HG03521 (cell line): ENCODE measurements around the gene NAT16.
"Not testable (repeated sequence)": the region's sequence is repeated elsewhere in the genome, so short reads cannot be mapped to it uniquely, and the experiment has no call there.

Experiments used
- ATAC-seq: cut with Tn5 transposase; IDR thresholded peaks from one replicate; pipeline ENCODE4 v1.9.1; 2021; ENCODE audit warnings: mild to moderate bottlenecking, moderate library complexity; ENCODE audit not compliant: unreplicated experiment

Gene NAT16

DNA sequence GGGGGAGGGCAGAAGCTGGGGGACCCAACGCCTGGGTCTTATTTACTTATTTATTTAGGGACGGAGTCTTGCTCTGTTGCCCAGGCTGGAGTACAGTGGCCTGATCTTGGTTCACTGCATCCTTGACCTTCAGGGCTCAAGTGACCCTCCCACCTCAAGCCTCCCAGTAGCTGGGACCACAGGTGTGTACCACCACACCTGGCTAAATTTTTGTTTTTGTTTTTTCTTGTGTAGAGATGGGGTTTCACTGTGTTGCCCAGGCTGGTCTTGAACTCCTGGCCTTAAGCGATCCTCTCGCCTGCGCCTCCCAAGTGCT lies 22.5 kb upstream of the NAT16 start:
- no peak for ATAC-seq

DNA sequence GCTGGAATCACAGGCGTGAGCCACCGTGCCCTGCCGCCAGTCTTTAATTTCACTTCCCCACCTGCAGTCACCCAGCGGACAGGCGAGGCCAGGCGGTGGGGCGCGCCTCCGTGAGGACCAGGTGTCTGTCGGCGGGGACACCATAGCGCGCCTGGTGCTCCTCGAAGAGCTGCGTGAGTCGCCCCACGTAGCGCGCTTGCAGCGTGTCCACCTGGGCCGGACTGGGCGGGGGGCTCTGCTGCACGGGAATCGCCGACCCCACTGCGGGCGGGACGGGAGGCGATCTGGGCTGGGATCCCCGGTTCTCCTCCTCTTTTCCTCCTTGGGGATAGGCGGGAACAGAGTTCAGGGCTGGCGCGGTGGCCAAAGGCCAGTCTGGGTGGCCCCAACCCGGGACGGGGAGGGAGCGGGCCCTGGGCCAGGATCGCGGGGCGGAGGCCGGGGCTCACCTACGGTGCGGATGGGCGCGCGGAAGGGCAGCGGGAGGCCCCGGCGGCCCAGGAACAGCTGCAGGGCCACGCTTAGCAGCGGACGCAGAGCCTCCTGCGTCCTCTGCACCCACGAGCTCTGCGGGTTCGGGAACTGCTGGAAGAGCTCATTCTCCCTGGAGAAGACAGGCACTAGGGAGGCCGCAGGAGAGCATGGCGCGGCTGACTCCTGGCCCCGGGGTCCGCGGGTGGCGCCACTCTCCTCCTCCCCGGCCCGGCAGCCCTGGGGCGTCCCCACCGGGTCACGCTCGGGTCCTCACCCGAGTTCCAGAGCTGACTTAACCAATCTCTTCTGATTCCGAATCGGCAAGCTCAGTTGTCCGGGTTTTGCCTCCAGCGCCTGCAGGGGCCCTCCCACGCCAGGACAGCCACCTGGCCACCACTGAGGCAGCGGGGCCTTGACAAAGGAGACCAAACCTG lies 21.9 kb upstream of the NAT16 start:
- no peak for ATAC-seq

DNA sequence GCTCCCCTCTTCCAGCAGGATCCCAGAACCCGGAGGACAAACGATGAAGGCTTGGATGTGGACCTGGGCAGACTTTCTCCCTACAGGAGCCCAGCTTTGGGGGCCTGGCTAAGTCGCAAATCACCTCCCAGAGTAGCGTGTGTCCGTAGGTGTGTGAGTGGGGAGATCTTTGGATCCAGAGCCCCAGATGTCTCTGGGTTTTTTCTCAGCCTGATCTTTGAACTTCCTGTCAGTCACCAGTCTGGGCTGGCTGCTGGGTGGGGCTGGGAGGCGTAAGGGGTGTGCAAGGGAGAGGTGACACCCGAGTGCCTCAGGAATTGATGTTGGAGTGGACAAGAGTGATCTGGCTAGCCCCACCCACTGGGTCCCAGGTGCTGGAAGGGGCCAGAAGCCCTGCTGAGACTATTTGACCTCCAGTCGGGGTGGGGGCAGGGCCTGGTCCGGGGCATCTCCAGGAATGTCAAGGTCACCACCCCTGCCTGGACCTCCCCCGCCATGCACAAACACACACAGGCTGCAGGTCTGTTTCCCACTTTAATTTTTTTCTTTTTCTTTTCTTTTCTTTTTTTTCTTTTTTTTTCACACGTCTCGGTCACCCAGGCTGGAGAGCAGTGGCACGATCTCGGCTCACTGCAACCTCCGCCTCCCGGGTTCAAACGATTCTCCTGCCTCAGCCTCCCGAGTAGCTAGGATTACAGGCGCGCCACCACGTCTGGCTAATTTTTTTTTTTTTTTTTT lies 20.9 kb upstream of the NAT16 start, which contains the start of gene MOGAT3:
Gene MOGAT3 (minus strand): TSS at position 175 of the 738 bp plus-strand sequence. CDS start 182 bp downstream, outside the sequence.
- ATAC-seq = no peak

DNA sequence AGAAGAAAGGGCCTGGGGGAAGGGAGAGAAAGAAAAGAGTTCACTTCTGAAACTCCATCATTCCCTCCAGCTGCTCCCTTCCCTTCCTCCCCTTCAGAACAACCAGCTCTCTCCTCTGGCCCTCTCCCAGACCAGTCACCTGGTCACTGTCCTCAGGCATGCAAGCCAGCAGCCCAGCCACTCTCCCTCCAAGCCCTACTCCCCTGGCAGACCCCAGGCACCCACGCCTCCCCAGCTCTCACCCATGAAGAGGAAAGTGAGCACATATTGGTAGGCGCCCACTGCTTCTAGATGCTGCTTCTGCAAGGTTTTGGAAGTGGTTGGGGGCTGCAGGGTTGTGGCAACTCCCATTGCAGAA lies 20.4 kb upstream of the NAT16 start:
- no peak for ATAC-seq

DNA sequence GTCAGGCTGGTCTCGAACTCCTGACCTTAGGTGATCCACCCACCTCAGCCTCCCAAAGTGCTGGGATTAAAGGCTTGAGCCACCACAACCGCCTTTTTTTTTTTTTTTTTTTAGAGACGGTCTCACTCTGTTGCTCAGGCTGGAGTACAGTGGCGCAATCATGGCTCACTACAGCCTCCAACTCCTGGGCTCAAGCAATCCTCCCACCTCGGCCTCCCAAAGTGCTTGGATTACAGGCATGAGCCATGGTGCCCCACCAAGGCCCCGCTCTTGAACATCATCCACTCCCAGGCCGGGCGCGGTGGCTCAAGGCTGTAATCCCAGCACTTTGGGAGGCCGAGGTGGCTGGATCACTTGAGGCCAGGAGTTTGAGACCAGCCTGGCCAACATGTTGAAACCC lies 19.4 kb upstream of the NAT16 start:
- ATAC-seq = not testable (repeated sequence)

DNA sequence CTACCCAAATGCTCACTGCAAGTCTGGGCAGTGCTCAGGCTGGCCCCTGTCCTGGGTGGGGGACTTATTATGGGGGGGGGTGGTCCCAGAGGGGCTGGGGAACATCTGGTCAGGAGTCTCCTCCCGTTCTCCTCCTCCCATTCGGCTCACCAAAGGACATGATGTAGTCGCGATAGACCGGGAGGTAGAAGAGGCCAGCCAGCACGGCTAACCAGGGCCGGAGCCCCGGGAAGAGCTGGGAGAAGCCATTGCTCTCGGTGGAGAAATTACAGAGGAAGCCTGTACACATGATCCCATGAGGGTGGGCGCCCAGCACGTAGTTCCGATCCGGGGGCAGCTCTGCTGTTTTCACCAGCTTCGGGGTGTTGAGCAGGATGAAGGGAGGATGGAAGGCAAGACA lies 18.4 kb upstream of the NAT16 start:
- no peak for ATAC-seq

DNA sequence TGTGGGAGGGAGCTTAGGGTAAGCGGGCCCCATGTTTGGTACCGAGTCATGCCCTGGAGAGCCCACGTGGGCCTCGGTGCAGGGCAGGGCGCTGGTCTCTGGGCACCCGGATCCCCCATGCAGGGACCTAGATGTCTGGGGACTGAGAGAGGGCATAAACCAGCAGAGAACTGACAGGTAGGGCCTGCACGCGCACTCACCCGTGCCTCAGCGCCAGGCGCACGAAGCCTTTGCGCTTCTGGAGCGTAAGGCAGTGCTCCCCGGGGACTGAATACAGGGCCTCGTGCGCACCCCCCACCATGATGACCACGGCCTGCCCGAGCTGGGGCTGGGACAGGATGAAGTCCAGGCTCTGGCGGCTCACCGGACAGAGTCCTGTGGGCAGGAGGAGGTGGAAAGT lies 17.9 kb upstream of the NAT16 start:
- no peak for ATAC-seq

DNA sequence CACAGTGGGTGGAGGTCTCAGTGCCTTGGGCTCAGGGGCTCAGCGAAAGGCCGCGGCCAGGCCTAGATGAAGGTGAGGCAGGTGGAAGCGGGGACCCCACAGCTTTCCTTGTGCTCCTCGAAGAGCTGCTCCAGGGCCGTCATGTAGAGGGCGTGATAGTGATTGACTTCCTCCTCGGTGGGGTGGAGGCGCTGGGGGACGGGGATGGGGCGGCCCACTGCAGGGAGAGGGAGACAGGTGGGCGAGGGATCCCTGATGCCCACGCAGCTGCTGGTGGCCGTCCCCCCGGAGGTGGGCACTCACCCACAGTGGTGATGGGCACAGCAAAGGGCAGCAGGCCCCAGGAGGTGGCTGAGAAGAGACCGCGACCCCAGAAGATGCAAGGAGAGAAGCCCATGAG lies 15.8 kb upstream of the NAT16 start:
- ATAC-seq = no peak

DNA sequence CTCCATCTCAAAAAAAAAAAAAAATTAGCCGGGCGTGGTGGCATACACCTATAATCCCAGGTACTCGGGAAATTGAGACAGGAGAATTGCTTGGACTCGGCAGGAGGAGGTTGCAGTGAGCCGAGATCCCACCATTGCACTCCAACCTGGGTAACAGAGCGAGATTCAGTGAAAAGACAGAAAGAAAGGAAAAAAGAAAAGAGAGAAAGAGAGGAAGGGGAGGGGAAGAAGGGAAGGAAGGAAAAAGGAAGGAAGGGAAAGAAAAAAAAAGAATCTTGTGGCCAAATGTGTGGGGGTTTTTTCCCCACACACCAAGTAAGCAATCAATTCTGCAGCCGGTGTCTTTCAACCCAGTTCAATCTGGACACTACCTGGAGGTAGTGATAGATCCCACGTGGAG lies 9.0 kb upstream of the NAT16 start:
- no peak for ATAC-seq

DNA sequence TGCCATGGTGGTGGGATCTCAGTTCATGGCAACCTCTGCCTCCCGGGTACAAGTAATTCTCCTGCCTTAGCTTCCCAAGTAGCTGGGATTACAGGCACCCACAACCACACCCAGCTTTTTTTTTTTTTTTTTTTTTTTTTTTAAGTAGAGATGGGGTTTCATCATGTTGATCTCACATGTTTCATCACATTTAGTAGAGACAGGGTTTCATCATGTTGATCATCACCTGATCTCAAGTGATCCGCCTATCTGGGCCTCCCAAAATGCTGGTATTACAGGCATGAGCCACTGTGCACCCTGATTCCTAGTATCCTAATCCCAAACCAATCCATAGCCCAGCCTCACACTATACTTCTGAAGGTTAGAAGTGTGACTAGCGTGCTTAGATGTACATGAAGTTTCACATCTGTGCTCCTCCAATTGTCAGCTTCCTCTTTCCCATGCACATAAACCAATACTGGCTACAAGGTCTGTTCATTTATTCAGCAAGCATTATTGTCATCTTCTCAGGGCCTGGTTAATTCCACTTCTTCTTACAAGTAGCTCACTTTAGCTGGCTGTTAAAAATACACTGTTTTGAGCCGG lies 6.8 kb upstream of the NAT16 start:
- no peak for ATAC-seq

DNA sequence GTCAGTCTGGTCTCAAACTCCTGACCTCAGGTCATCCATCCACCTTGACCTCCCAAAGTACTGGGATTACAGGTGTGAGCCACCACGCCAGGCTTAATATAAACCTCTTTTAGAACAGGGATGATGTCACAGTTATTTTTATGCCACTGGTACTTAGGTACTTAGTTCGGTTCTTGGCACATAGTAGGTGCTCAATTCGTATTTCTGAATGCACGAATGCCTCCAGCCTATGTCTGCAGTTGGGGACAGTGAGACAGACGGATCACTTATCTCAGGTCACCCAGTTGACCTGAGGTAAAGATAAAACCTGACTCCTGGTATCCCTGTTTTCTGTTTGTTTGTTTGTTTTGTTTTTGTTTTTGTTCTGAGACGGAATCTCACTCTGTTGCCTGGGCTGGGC lies 6.1 kb upstream of the NAT16 start:
- no peak for ATAC-seq

DNA sequence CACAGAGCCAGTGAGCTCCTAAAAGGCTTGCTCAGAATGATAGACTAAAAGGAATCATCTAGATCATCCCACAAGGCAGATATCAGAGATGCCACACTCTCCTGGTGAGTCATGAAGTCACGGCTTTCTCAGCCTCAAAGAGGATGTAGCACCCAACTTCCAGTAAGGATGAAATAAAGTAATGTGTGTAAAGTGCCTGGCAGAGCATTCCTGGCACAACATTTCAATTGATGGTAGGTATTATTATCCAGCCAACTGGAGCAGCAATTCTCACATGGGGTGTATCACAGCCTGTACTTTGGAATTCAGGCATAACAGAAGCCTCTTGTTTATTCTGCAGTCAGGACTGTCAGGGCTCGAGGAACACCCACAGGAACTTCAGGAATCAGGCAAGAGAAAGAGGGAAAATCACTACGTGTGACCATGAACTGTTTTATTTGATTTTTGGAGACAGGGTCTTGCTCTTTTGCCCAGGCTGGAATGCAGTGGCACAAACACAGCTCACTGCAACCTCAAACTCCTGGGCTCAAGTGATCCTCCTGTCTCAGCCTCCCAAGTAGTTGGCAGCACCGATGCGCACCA lies 5.3 kb upstream of the NAT16 start:
- ATAC-seq = no peak

DNA sequence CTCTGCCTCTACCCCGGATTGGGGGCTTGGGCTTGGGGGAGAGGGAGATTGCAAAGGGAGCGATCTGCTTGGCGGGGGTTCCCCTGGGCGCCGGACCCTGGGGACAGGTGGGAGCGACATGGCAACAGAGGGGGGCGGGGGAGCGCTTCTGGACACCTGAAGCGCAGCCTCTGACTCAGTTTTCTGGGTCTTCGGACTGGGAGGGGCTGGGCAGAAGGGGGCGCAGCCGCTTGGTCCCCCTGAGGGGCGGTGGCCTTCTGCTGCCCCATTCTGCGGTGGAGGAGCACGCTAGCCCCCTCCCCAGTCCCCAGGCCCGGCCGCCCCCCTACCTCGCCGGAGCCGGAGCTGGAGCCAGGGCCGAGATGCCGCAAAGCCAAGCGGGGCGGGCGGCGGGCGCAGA lies 380 bp downstream of the NAT16 start:
- no peak for ATAC-seq

DNA sequence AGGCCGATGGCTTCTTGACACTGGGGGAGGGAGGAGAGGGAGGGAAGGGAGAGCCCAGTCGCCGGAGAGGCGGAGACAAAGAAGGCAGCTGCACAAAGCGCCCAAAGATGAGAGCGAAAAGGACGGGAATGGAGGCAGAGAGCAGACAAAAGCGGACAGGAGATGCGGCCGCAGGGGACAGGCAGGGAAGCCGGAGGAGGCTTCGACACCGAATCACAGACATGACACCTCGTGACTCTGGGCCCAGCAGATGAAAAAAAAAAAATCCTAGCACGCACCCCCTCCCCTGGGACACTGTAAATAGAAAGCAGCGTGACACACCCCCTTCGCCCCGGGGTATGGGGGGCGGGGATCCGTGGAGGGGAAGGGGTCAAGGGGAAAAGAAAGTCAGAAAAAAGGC lies 976 bp downstream of the NAT16 start:
- ATAC-seq = no peak

DNA sequence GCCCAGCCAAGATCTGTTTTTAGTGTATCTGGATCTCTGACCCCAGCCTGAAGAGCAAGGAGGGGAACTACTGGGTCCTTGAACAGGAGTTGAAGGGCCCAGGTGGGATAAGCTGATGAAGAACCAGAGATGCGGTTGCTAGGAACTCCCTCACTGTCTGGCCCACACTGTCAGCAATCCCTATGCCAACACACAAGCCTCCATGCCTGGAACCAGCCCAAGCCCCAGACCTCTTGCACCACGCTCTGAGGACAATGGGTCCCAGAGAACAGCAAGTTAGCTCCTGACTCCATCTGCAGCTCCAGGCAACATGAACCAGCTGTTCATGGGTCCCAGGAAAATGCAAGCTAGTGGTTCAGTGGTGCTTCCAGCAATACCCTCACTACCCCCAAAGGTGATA lies 2.4 kb downstream of the NAT16 start:
- ATAC-seq = no peak

DNA sequence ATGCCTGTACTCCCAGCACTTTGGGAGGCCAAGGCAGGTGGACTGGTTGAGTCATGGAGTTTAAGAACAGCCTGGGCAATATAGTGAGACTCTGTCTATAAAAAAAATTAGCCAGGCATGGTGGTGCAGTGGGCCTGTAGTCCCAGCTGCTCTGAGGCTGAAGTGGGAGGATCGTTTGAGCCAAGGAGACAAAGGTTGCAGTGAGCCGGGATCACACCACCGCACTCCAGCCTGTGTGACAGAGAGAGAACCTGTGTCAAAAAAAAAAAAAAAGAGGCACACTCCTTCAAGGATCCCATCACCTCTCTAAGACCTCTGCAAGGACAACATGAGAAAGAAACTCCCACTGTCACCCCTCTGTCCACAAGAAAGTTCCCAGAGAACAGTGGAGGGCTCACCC lies 4.4 kb downstream of the NAT16 start:
- no peak for ATAC-seq

DNA sequence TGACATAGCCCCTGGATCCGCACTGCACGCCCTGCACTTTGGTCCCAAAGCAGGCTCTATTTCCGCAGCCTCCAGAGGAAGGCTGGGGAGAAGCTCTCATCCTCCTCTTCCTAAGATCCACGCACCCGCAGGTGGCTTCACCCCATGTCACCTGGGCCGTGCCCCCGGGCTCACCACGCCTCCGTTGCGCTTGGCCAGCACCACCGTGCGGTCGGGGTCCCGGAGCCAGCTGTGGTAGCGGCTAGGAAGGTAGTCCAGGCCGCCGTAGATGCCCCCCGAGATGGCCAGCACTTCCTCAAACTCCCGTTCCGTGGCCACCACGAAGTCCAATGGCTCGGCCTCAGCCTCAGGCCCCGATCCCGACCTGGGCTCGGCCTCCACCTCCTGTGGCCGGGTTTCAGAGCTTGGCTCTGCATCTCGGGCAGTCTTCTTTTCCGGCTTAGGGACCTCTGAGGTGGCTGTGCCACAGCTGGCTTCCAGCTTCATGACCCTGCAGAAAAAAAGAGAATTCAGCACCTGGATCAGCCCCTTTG lies 5.7 kb downstream of the NAT16 start:
- no peak for ATAC-seq

DNA sequence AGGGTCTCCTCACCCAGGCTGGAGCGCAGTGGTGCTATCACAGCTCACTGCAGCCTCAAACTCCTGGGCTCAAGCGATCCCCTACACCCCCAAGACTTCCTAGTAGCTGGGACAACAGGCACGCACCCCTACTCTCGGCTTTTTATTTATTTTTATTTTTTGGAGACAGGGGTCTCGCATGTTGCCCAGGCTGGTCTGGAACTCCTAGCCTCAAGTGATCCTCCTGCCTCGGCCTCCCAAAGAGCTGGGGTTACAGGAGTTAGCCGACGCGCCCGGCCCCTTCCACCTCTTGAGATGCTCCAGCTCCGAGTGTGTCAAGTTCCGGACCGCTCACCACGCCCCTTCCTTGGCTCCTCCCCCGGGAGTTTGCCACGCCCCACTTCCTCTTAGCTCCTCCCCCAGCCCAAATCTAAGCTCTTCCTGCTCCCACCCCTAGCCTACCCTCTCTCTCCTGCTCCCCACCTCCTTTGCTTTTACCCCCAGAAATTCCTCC lies 6.3 kb downstream of the NAT16 start:
- ATAC-seq = no peak

DNA sequence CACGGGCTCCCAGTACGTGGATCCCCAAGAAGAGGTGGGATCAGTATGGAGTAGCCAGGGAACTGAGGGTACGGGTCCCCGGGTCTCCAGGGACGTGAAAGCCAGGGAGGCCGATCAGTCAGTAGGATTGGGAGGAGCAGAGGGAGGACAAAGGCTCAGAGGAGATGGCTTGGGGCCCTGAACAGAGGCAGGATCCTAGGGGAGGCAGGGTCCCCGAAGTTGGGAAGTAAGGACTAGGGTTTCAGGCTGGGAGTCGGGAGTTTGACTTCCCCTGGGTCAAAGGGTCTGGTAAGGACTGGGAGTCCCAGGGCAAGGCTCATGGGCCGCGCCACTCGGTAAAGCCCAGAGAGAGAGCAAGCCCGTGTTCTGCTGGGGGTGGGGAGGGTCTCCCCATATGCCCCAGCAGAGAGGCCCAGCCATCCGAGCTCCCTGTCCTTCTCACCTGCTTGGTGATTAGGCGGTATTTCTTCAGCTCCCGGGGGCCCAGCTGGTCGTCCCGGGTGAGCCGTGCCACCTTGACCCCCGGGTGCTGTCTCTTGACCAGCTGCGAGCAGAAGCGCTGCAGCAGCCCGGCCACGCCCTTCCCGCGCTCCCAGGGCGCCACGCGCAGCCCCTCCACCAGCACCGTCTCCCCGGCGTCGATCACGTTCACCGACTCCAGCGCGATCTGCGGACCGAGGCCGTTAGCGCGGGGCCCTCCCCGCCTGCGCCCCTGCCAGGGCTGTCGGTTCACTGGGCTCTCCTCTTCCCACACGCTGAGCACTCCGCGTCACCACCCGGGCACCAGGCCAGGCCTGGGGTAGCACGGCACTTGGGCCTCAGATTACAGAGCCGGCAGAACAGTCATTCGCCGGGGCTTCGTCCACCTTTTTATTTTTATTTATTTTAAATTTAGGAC lies 7.0 kb downstream of the NAT16 start:
- ATAC-seq = no peak
